MM.1S (cell line): Measurements from ENCODE around the gene ALB.

Experiments
- DNase-seq: peaks from one replicate; pipeline ENCODE4 v3.0.0-alpha.2; 2015
- H2AFZ ChIP-seq: fragments of 300-600 bp; sonication (generic); 2 replicates; pipeline ENCODE4 v1.6.0; 2016; ENCODE audit warnings: antibody characterized with exemption, low read length
- H3F3A ChIP-seq: fragments of 300-600 bp; sonication (generic); 2 replicates; pipeline ENCODE4 v1.6.1; 2016; ENCODE audit warnings: mild to moderate bottlenecking, antibody characterized with exemption, low read length, moderate library complexity, mixed read lengths; ENCODE audit not compliant: insufficient read depth
- H3K27ac ChIP-seq: fragments of 300-600 bp; sonication (generic); 2 replicates; pipeline ENCODE4 v1.5.1; 2016; ENCODE audit warnings: mild to moderate bottlenecking, low read length
- H3K27me3 ChIP-seq: fragments of 300-600 bp; sonication (generic); replicated peaks from 2 replicates; pipeline ENCODE4 v1.6.0; 2016; ENCODE audit warnings: low read length; ENCODE audit not compliant: insufficient read depth
- H3K36me3 ChIP-seq: fragments of 300-600 bp; sonication (generic); replicated peaks from 2 replicates; pipeline ENCODE4 v1.6.1; 2016; ENCODE audit warnings: mild to moderate bottlenecking, low read length, mixed read lengths; ENCODE audit not compliant: insufficient read depth
- H3K4me1 ChIP-seq: fragments of 300-600 bp; sonication (generic); 2 replicates; pipeline ENCODE4 v1.6.1; 2016; ENCODE audit warnings: low read length, mixed read lengths
- H3K4me2 ChIP-seq: fragments of 300-600 bp; sonication (generic); 2 replicates; pipeline ENCODE4 v1.6.0; 2016; ENCODE audit warnings: low read depth, low read length
- H3K4me3 ChIP-seq: fragments of 300-600 bp; sonication (generic); 2 replicates; pipeline ENCODE4 v1.5.1; 2016; ENCODE audit warnings: low read length, mixed read lengths
- H3K79me2 ChIP-seq: fragments of 300-600 bp; sonication (generic); 2 replicates; pipeline ENCODE4 v1.6.1; 2016; ENCODE audit warnings: mixed run types, low read length, mixed read lengths
- H3K9ac ChIP-seq: fragments of 300-600 bp; sonication (generic); 2 replicates; pipeline ENCODE4 v1.6.1; 2016; ENCODE audit warnings: low read length, mixed read lengths
- H3K9me2 ChIP-seq: fragments of 300-600 bp; sonication (generic); replicated peaks from 2 replicates; pipeline ENCODE4 v1.6.1; 2016; ENCODE audit warnings: mild to moderate bottlenecking, low read length, mixed read lengths; ENCODE audit not compliant: insufficient read depth
- H3K9me3 ChIP-seq: fragments of 300-600 bp; sonication (generic); replicated peaks from 2 replicates; pipeline ENCODE4 v1.6.1; 2016; ENCODE audit warnings: mild to moderate bottlenecking, low read length, mixed read lengths; ENCODE audit not compliant: insufficient read depth
- H4K20me1 ChIP-seq: fragments of 300-600 bp; sonication (generic); 2 replicates; pipeline ENCODE4 v1.6.1; 2016; ENCODE audit warnings: mild to moderate bottlenecking, low read length, moderate library complexity, mixed read lengths; ENCODE audit not compliant: insufficient read depth
- CTCF ChIP-seq: fragments of 300-600 bp; sonication (generic); IDR thresholded peaks from 2 replicates; pipeline ENCODE4 v1.5.1; 2016; ENCODE audit warnings: antibody characterized with exemption, low read length, mixed read lengths
- EZH2 ChIP-seq: fragments of 300-600 bp; sonication (generic); optimal IDR thresholded peaks from 2 replicates; pipeline ENCODE3; 2017; ENCODE audit warnings: low read depth, mild to moderate bottlenecking, antibody characterized with exemption, low read length, mixed read lengths
- EZH2phosphoT487 ChIP-seq: fragments of 300-600 bp; sonication (generic); IDR thresholded peaks from 2 replicates; pipeline ENCODE4 v1.6.1; 2018; ENCODE audit warnings: antibody characterized with exemption, low read length

Gene ALB

GRCh38 chr4:73439991-73440390, 35.9 kb downstream of the ALB start:
- Histone ChIP-seq H3F3A (no peaks in the 10 kb centered on the region), H3K4me3 (no peak overlapping the region), H3K4me1 (no peaks in the 10 kb centered on the region), H3K27me3 (no peaks in the 10 kb centered on the region), H4K20me1 (no peaks in the 10 kb centered on the region), H3K9me2 (no peaks in the 10 kb centered on the region), H3K4me2 (no peak overlapping the region), H3K27ac (no peak overlapping the region), H3K9me3 (no peaks in the 10 kb centered on the region), H3K79me2 (no peaks in the 10 kb centered on the region), H3K36me3 (no peaks in the 10 kb centered on the region), H2AFZ (no peak overlapping the region), H3K9ac (no peak overlapping the region)
- DNase-seq, result no peak
- no peak for TF ChIP-seq CTCF
- TF ChIP-seq EZH2phosphoT487, result no peak
- TF ChIP-seq EZH2, result no peak

- no peaks in the 10 kb centered on the region for H3K4me1 ChIP-seq
- H3K27ac ChIP-seq, result no peak overlapping the region
- H3K9me3 ChIP-seq, result no peaks in the 10 kb centered on the region
- H3K9me2 ChIP-seq, result no peaks in the 10 kb centered on the region
- no peaks in the 10 kb centered on the region for H3K36me3 ChIP-seq
- H3K27me3 ChIP-seq, result no peaks in the 10 kb centered on the region
- no peak for TF ChIP-seq EZH2phosphoT487
- TF ChIP-seq EZH2, result no peak
- TF ChIP-seq CTCF, result no peak
- no peaks in the 10 kb centered on the region for H4K20me1 ChIP-seq
- H3K9ac ChIP-seq, result no peak overlapping the region
- no peak for DNase-seq
- H2AFZ ChIP-seq, result no peak overlapping the region
- no peak overlapping the region for H3K4me3 ChIP-seq
- H3K4me2 ChIP-seq, result no peak overlapping the region
- H3F3A ChIP-seq, result no peaks in the 10 kb centered on the region
- H3K79me2 ChIP-seq, result no peaks in the 10 kb centered on the region
These were observed 36.6 kb downstream of the ALB start for GRCh38 chr4:73440653-73441052.

- no peak for DNase-seq
- TF ChIP-seq CTCF (no peak), EZH2phosphoT487 (no peak), EZH2 (no peak)
These were observed 38.2 kb downstream of the ALB start for GRCh38 chr4:73442275-73442674.

More at GRCh38 chr4:73442275-73442674, 38.2 kb downstream of the ALB start:
- H3K9me2 ChIP-seq, result no peaks in the 10 kb centered on the region
- H3K4me3 ChIP-seq, result no peak overlapping the region
- no peaks in the 10 kb centered on the region for H4K20me1 ChIP-seq
- H3K36me3 ChIP-seq, result no peaks in the 10 kb centered on the region
- no peaks in the 10 kb centered on the region for H3F3A ChIP-seq
- no peaks in the 10 kb centered on the region for H3K9me3 ChIP-seq
- no peaks in the 10 kb centered on the region for H3K27me3 ChIP-seq
- H3K79me2 ChIP-seq, result no peaks in the 10 kb centered on the region
- no peaks in the 10 kb centered on the region for H3K4me1 ChIP-seq
- H2AFZ ChIP-seq, result no peak overlapping the region
- H3K9ac ChIP-seq, result no peak overlapping the region
- H3K27ac ChIP-seq, result no peak overlapping the region
- no peak overlapping the region for H3K4me2 ChIP-seq
